ENCODE data around the gene ROR2.

Gene ROR2

DNA sequence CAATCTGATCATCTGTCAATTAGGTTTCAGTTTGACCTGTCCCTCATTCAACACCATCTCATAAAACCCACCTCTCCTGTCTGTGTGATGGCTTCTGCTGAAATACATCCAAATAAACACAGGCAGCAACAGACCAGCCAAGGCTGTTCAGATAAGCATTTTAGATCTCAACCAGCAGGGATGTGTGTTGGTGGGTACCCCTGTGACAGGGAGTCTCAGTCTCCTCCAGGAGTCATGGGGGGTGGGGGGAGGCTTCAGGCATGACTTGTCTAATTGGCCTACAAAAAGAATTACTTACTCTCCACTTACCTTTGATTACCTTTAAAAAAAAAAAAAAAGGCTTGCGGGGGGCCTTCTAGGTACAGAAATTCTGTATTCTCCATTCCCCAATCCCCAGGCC lies 65.9 kb downstream of the ROR2 start:
- H3K79me2 ChIP-seq (ENCODE audit: insufficient read depth, low read depth): no peaks in the 10 kb centered on the region
- H3K4me3 ChIP-seq (IDR thresholded peaks at IDR 0.05; ENCODE audit: insufficient read depth, low read depth, low read length): no peak overlapping the region
- H2AFZ ChIP-seq (ENCODE audit: low read depth): no peak overlapping the region
- H4K20me1 ChIP-seq (ENCODE audit: insufficient read depth): no peaks in the 10 kb centered on the region
- H3K9ac ChIP-seq: no peak overlapping the region
- no peak for TF ChIP-seq CTCF (conservative IDR thresholded peaks at IDR 0.05; ENCODE audit: low read depth, low read length)
- no peaks in the 10 kb centered on the region for H3K4me1 ChIP-seq (ENCODE audit: low read depth, poor library complexity, severe bottlenecking)
- no peak overlapping the region for H3K27ac ChIP-seq
- H3K36me3 ChIP-seq (ENCODE audit: insufficient read depth): no peaks in the 10 kb centered on the region
- H3K4me2 ChIP-seq: no peak overlapping the region
- no peaks in the 10 kb centered on the region for H3K27me3 ChIP-seq (ENCODE audit: insufficient read depth, low read depth)

DNA sequence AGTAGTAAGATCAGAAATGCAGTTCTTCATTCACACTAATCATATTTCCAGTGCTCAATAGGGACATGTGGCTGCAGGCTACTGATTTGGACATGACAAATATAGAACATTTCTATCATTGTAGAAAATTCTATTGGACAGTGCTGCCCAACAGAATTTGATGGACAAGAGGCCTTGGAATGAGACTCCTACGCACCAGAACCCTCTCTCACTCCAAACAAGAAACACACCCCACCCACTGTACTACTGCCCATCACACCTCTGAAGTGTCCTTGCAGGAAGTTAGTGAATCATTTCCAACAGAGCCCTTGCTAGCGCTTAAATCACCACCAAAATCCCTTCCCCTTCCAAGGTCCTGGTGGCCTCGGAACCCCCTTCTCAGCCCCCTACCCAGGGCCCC lies 66.5 kb downstream of the ROR2 start:
- Histone ChIP-seq H3K27me3 (ENCODE audit: insufficient read depth, low read depth) (no peaks in the 10 kb centered on the region), H4K20me1 (ENCODE audit: insufficient read depth) (no peaks in the 10 kb centered on the region), H3K27ac (no peak overlapping the region), H3K9ac (no peak overlapping the region), H3K4me3 (IDR thresholded peaks at IDR 0.05; ENCODE audit: insufficient read depth, low read depth, low read length) (no peak overlapping the region), H3K4me1 (ENCODE audit: low read depth, poor library complexity, severe bottlenecking) (no peaks in the 10 kb centered on the region), H3K79me2 (ENCODE audit: insufficient read depth, low read depth) (no peaks in the 10 kb centered on the region), H3K36me3 (ENCODE audit: insufficient read depth) (no peaks in the 10 kb centered on the region), H2AFZ (ENCODE audit: low read depth) (no peak overlapping the region), H3K4me2 (no peak overlapping the region)
- TF ChIP-seq CTCF (conservative IDR thresholded peaks at IDR 0.05; ENCODE audit: low read depth, low read length): no peak

- no peaks in the 10 kb centered on the region for H3K36me3 ChIP-seq (ENCODE audit: insufficient read depth)
- no peaks in the 10 kb centered on the region for H4K20me1 ChIP-seq (ENCODE audit: insufficient read depth)
- H3K4me2 ChIP-seq: no peak overlapping the region
- H3K4me1 ChIP-seq (ENCODE audit: low read depth, poor library complexity, severe bottlenecking): no peaks in the 10 kb centered on the region
- H3K27me3 ChIP-seq (ENCODE audit: insufficient read depth, low read depth): no peaks in the 10 kb centered on the region
- no peak overlapping the region for H3K4me3 ChIP-seq (IDR thresholded peaks at IDR 0.05; ENCODE audit: insufficient read depth, low read depth, low read length)
- H3K9ac ChIP-seq: no peak overlapping the region
- H3K27ac ChIP-seq: no peak overlapping the region
- H2AFZ ChIP-seq (ENCODE audit: low read depth): no peak overlapping the region
- H3K79me2 ChIP-seq (ENCODE audit: insufficient read depth, low read depth): no peaks in the 10 kb centered on the region
- no peak for TF ChIP-seq CTCF (conservative IDR thresholded peaks at IDR 0.05; ENCODE audit: low read depth, low read length)
Measured at GRCh38 chr9:91882627-91883026, 67.4 kb downstream of the ROR2 start.

- H3K4me2 ChIP-seq: no peak overlapping the region
- H3K27me3 ChIP-seq (ENCODE audit: insufficient read depth, low read depth): no peaks in the 10 kb centered on the region
- H3K79me2 ChIP-seq (ENCODE audit: insufficient read depth, low read depth): no peaks in the 10 kb centered on the region
- no peak overlapping the region for H3K4me3 ChIP-seq (IDR thresholded peaks at IDR 0.05; ENCODE audit: insufficient read depth, low read depth, low read length)
- H3K9ac ChIP-seq: no peak overlapping the region
- no peak overlapping the region for H2AFZ ChIP-seq (ENCODE audit: low read depth)
- H4K20me1 ChIP-seq (ENCODE audit: insufficient read depth): no peaks in the 10 kb centered on the region
- no peak for TF ChIP-seq CTCF (conservative IDR thresholded peaks at IDR 0.05; ENCODE audit: low read depth, low read length)
- H3K4me1 ChIP-seq (ENCODE audit: low read depth, poor library complexity, severe bottlenecking): peaks cover 6% of the 10 kb centered on the region
- no peaks in the 10 kb centered on the region for H3K36me3 ChIP-seq (ENCODE audit: insufficient read depth)
- H3K27ac ChIP-seq: no peak overlapping the region
Measured at GRCh38 chr9:91880378-91880972, 69.6 kb downstream of the ROR2 start.

All from KMS-11 (cell line).